ENCODE measurements around the gene FXYD4.

The FXYD4 gene

DNA sequence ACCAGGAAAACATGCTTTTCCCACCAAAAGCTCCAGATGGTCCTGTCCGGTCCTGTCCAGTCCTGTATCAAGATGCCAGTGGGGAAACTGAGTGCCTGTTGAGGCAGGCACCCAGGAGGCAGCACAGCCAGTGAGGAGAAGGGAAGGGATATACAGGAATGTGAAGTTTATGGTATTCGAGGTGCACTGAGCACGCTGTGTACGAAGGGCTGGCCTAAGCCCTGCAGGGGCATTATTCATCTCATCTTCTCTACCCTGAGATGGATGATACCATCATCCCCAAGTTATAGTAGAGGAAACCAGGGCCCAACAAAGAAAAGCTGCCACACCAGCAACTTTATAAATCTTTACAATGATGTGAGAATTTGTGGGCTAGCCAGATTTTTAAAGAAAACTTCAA lies 23.4 kb upstream of the FXYD4 start:
- no peak for DNase-seq

- peak; percentile 90 for DNase-seq
Observed at GRCh38 chr10:43348511-43349312, 22.7 kb upstream of the FXYD4 start.

DNA sequence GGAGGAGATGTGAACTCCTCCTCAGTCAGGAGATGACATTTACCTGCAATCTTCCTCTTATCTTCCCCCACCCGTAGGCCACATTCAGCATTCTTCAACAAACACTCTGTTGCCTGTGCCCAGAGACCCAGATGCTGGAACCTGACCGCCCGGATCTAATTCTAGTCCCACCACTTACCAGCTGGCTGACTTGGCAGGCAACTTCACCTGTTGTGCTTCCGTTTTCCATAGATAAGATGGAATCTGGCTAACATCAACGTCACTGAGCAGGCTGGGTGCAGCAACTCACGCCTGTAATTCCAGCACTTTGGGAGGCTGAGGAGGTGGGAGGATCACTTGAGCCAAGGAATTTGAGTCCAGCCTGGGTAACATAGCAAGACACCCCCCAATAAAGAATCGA lies 21.3 kb upstream of the FXYD4 start:
- no peak for DNase-seq

DNA sequence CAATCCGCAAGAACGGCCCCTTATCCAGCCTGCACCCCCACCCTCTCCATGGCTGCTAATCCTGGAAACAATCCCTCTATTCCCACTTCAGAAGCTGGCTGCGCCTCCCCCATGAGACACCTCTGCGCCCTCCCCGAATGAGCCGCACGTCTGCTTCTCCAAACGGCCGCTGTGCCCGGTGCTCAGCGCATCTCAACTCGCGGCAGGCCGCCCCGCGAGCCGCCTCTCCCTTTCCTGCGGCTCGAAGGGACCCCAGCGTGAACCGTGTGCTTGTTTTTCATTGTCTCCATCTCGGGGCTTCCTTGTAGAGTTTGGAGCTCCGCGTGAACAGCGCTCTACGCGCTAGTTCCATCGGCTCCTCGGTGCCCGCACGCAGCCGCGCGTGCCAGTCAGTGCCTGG lies 20.8 kb upstream of the FXYD4 start:
- DNase-seq: no peak

DNA sequence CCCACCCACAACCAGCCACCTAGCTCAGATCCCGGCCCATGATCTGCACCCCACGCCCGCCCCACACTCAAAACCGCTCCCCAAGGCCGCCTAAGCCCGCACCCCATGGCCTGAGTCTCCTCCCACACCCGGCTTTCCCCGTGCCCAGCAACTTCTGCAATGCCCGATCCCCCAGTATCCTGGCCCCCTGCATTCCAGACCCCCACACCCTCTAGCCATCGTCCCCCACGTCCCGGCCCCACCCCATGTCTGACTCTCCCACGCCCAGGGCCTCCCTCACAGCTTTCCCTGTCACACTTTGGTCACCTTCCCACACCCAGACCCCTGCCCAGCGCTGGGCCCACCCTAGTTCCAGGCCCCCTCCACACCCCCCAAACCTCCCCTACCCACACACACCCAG lies 20.1 kb upstream of the FXYD4 start:
- no peak for DNase-seq

DNA sequence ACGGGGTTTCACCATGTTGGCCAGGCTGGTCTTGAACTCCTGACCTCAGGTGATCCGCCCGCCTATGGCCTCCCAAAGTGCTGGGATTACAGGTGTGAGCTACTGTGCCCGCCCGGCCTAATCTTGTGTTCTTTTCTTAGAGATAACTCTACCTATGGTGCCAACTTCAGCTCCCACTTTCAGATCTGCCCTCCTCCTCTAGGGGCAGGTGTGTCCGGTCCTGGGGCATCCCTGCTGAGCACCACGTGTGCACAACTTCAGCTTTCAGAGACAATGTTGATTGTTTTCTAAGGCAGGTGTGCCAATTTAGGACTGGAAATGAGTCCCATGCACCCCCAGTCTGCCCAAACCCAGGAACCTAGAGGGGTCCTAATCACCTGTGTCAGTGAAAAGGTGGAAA lies 18.5 kb upstream of the FXYD4 start:
- no peak for DNase-seq

DNA sequence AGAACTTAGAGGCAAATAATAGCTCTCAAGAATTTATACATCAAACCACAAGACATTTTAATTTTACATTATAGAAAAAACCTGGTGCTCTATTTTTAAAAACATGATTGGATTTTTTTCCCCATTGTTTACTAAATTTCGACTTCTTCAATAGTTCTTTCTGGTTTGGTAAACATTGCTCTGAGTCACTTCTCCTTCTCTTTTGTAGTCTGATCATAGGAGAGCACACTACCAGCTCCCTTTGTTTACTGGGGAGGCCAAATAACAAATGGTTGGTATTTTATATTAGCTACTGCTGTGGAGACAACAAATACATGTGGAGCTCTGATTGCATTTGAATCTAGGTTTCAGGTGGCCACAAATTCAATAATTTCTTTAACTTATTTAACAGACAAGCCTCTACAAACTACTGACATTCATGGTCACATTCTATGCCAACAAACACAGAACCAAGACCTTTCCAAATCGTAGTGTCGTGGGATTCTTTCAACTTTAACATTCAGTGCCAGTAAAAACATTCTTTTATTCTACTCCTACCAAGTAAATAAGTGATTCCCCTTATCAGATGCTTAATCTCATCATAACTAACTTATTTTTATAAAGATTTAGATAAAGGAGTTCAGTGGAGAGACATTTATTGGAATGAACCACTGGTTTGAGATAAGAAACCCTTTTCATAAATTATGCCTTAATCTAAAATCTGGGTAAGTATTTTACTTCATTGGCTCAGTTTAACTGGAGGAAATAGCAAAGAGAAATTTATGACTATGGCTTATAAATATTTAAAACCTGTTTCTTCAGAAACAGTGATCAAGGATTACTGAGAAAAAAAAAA lies 17.7 kb upstream of the FXYD4 start:
- DNase-seq: no peak

DNA sequence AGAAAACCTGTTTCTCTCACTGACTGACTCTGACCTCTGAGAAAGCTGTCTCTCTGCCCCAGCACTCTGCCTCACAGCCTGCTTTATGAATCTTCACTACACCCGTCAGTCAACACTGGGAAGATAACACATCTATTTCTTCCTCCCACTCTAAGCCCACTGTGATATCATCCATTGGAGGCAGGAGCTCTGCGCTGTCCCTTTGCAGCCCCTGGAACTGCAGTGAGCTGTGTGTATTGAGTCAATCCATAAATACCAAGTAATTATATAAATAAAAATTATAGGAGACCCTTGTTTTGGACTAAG lies 17.2 kb upstream of the FXYD4 start:
- DNase-seq: no peak

GRCh38 chr10:43354879-43355380 lies 16.5 kb upstream of the FXYD4 start:
- no peak for DNase-seq

DNA sequence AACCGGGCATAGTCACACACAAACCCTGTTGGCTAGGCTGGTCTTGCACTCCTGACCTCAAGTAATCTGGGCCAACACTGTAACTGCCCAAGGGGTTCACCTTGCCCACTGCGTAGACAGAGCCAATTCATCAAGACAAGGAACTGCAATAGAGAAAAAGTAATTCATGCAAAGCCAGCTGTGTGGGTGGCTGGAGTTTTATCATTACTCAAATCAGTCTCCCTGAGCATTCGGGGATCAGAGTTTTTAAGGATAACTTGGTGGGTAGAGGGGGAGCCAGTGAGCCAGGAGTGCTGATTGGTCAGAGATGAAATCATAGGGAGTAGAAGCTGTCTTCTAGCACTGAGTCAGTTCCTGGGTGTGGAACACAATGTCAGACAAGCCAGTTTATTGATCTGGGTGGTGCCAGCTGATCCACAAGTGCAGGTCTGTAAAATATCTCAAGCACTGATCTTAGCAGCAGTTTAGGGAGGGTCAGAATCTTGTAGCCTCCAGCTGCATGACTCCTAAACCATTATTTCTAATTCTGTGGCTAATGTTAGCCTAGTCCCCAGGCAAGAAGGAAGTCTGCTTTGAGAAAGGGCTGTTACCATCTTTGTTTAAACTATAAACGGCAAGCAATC lies 15.6 kb upstream of the FXYD4 start:
- no peak for DNase-seq

DNA sequence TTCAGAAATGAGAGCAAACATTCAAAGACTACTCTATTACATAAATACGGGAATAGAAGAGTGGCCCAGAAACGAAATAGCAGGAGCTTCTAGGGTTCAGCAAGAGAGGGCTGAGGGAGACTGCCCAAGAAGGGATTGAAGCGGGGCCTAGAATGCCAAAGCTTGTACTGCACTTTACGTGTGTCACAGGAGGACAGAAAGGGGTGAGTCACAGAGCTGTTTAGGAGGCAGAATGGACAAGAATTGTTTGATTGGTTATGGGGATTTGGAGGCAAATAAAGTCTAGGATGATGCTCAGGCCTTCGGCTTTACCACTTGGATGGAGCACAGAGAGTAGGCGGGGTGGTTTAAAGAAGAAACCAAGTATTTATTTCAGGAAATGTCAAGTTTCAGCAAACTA lies 11.3 kb upstream of the FXYD4 start:
- no peak for DNase-seq

GRCh38 chr10:43361547-43362190 lies 9.8 kb upstream of the FXYD4 start:
- no peak for DNase-seq

DNA sequence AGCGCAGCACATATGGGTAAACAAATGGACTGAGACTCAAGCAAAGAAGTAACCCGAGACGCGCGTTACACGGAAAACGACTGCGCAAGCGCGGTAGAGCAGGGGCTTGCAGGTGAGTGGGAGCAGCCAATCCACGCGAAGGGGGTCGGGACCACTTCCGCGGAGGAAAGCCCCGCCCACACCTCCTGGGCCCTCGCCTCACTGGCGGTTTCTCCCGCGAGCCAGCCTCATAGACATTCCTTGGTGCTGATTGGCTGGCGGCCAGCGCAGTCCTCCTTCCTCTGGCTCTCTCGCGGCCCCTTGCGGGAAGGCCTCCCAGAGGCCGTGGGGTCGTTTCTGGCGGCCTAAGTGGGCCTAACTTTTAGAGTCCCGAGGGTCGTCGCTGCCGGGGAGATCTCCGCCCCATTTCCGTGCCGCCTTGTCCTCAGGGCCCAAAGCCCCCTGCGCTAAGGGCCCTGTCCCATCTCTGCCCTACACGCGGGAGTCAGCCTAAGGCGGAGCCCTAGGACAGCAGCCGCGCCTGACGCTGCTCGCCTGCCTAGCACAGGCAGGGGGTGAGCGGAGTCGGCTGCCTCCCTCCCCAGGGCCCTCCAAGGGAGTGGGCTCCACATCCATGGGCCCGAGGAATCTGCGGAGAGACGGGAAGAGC lies 9.1 kb upstream of the FXYD4 start:
- DNase-seq: peak; percentile 95

GRCh38 chr10:43365001-43365400 lies 6.4 kb upstream of the FXYD4 start:
- DNase-seq: no peak

DNA sequence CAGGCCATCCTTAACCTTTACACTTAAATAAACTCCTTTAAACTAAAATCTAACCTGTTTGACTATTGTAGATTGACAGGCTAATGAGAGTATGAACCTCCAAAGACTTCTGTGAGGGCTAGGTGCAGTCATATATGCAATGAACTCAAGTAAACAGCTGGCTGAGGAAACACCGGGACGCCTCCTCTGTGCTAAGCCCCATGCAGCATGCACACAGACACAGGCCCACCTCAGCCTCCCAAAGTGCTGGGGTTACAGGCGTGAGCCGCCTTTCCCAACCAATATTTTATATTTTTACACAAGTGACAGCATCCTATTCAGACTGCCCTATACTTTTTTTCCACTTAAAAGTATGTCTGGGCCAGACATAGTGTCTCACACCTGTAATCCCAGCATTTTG lies 1.5 kb upstream of the FXYD4 start:
- no peak for DNase-seq

DNA sequence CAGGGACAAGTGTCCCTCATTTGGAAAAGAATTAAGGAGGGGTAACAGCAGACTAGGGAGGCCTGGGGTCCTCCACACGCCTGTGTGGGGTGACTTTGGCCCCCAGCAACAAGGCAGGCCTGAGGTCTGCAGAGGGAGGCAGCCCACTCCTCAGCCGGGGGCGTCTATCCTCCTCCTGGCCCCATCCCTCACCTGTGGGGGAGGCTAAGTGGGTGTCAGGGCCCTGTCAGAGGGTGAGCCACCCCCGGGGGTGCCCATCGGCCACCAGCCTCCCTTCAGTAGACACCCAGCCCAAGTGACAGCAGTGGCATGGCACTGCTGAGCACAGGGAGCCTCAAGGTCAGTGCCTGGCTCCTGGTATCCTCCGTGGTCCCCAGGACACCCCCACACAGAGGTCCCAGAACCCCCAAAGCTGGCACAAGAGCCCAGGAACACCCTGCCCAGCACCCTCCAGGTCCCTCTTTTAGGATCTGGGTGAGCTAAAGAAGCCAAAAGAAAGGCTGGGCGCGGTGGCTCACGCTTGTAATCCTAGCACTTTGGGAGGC lies 693 bp upstream of the FXYD4 start:
- DNase-seq: no peak

- no peak for DNase-seq
Observed at GRCh38 chr10:43372765-43373361, 1.4 kb downstream of the FXYD4 start.

- DNase-seq: no peak
Observed at GRCh38 chr10:43373461-43373860, 2.0 kb downstream of the FXYD4 start.

- no peak for DNase-seq
Observed at GRCh38 chr10:43374194-43374593, 2.8 kb downstream of the FXYD4 start.

DNA sequence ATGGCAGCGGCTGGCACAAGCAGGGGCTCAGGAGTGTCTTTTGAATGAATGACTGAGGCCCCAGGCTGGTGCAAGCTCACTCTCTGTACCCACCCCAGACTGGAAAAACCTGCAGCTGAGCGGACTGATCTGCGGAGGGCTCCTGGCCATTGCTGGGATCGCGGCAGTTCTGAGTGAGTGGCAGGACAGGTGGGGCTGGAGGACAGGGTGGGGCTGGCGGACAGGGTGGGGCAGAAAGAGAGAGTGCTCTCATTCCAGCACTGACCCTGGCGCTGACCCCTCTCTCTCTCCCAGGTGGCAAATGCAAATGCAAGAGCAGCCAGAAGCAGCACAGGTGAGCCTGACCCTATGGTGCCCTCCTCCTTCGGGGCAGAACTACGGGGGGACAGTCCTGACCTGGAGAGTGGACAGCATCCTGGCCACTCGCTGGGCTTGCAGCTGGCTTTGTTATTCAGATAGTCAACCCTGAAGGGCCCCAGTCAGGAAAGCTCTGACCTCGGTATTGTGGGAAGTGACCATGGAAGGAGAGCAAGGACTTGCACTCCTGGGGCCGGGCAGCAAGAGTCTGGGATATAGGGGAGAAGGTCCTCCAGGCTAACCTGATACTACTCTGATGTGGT lies 4.1 kb downstream of the FXYD4 start:
- DNase-seq: no peak

DNA sequence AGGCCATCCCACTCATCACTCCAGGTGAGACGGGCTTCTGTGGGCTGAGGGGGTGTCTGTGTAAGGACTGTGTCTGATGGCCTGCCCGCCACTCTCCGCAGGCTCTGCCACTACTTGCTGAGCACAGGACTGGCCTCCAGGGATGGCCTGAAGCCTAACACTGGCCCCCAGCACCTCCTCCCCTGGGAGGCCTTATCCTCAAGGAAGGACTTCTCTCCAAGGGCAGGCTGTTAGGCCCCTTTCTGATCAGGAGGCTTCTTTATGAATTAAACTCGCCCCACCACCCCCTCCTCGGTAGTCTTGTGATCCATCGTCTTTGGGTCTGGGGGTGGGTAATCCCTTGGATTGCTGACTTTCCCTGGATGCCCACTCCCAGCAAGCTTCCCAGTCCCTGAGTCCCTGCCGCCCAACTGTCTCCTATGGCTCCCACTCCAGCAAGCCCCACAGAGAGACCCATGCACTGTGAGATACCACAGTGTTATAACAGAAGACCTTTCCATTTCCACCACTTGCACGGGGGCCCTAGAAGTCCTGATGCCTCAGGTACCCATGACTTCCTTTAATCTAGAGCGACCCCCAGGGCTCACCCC lies 4.7 kb downstream of the FXYD4 start:
- no peak for DNase-seq

Measured in femur (tissue), 1 donor.